RKO (cell line): Measurements from ENCODE around the gene OBP2B.
"Not testable (repeated sequence)": the region's sequence is repeated elsewhere in the genome, so short reads cannot be mapped to it uniquely, and the experiment has no call there.

ENCODE experiments used
- DNase-seq: peaks from one replicate; pipeline ENCODE4 v3.0.0-alpha.2; 2016; ENCODE audit warnings: low spot score

The OBP2B gene

DNA sequence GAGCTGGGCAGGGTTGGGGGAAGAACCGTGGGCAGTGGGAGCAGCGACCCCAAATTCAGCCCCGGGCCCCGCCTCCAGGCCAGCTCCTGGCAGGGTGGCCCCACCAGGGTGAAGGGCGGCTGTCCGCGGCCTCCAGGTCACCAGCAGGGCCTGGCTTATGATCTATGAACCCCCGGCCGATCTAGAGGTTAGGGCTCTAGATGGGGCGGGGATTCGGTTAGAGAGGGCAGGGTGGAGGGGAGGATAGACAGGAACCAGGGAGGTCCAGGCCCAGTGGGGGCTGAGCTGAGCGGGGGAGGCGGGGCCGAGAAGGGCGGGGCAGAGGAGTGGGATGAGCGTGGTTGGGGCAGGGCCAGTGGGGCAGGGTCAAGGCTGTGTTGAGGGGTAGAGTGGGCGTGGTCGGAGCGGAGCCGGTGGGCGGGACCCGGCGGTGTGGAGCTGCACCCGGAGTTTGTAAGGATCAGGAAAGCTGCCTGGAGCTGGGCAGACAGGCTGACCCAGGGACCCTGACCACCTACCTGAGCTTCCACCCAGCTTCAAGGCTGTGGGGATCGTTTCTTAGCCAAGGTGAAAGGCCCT is 29.3 kb upstream of the OBP2B start:
- DNase-seq = no peak

- DNase-seq = no peak
Observed at GRCh38 chr9:133237035-133237731, 28.1 kb upstream of the OBP2B start.

GRCh38 chr9:133236291-133237034 is 27.4 kb upstream of the OBP2B start:
- not testable (repeated sequence) for DNase-seq

GRCh38 chr9:133235549-133236222 is 26.6 kb upstream of the OBP2B start:
- no peak for DNase-seq

DNA sequence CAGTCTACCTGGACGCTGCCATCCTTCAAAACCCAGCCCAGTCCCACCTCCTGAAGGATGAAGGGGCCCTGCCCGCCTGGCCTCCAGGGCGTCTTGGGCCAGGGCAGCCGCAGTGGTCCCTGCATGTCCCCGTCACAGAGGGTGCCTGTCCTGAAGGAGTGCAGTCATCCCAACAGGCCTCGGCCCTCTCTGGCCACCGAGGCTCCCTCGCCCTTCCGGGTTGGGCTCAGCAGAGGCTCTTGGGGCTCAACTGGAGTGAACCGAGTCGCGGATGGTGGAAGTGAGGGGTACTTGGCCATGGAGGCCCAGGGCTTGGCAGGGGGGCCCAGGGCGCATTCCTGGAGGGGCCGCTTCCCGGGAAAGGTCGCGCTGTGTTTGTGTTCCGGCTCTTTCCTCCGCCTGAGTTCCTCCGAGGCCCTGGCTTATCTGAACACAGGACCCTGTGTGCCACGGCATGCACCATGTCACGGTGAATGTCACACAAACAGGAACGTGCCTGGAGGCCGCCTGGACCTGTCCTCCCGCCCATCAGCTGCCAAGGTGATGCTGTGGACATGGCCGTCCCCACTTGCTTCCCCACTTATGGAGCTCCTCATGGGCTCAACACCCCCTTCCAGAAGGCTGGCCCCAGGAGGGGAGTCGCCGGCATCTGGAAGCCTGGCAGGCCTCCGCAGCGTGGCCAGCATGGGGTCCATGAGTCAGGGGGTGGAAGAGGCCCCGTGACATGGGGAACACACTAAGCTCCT is 25.7 kb upstream of the OBP2B start:
- DNase-seq = no peak

GRCh38 chr9:133233681-133234432 is 24.8 kb upstream of the OBP2B start:
- DNase-seq = no peak

DNA sequence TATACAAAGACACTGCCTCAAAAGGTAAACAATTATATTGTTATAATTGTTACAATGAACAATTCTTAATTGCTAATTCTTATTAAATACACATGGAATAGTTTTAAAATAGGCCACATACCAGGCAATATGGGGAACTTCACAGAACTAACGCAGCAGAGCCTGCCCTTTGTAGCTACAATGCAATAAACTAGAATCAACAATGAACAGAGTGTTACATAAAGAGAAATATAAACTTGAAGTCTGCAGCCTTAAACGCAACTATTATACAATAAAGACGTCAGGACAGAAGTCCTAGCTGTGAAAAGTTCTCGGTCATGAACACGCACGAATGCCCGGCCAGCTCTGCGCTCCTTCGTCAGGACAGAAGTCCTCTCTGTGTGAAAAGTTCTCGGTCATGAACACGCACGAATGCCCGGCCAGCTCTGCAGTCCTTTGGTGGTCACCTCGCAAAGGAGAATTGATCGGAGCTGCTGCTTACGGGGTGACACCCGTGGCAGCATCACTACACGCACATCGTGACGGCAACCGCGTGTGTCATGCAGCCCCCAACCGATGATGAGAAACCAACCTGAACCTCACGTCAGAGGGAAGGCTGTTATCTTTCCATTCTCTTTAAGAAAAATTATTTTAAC is 23.0 kb upstream of the OBP2B start:
- not testable (repeated sequence) for DNase-seq

DNA sequence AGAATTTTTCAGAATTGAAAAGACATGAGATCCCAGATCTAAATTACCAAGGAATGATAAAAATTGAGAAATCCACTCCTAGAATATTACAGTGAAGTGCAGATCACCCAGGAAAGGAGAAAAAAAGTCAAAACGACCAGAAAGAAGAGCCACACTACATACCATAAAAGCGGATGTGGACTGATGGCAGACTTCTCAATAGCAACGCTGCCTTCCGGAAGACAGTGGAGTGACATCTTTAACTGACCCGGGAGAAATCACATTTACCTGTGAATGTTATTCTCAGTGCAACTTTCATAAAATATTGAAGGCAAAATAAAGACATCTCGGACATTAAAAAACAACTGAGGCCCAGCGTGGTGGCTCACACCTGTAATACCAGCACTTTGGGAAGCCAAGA is 21.5 kb upstream of the OBP2B start:
- not testable (repeated sequence) for DNase-seq

- DNase-seq = no peak
Observed at GRCh38 chr9:133230093-133230492, 21.0 kb upstream of the OBP2B start.

- not testable (repeated sequence) for DNase-seq
Observed at GRCh38 chr9:133228474-133229193, 19.6 kb upstream of the OBP2B start.

GRCh38 chr9:133227996-133228395 is 18.9 kb upstream of the OBP2B start:
- DNase-seq = not testable (repeated sequence)

DNA sequence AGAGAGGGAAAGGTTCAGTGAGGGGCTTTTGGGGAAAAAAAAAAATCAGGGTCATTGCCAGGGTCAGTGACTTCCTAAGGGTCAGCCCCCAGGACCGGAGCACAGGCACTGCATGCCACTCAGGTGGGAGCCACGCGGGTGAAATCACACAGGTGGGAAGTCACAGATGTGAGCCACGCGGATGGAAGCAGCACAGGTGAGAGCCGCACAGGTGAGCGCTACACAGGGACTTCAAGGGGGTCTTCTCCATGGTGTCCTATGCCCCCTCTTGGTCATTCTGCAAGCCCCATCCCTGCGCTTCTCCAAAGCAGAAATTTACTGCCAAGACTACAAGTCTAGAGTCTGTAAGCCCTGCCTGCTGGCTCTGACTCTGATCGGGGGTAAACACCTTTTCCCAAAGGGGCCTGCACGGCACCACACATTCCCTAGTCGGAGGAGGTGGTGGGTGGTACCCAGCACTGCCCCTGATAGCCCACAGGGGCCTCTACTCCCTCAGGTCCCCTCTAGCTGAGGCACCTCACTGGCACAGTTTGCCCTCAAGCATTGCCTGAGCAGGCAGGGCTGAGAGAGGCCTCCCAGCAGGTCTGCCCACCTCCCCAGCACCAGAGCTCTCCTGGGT is 18.3 kb upstream of the OBP2B start:
- no peak for DNase-seq

DNA sequence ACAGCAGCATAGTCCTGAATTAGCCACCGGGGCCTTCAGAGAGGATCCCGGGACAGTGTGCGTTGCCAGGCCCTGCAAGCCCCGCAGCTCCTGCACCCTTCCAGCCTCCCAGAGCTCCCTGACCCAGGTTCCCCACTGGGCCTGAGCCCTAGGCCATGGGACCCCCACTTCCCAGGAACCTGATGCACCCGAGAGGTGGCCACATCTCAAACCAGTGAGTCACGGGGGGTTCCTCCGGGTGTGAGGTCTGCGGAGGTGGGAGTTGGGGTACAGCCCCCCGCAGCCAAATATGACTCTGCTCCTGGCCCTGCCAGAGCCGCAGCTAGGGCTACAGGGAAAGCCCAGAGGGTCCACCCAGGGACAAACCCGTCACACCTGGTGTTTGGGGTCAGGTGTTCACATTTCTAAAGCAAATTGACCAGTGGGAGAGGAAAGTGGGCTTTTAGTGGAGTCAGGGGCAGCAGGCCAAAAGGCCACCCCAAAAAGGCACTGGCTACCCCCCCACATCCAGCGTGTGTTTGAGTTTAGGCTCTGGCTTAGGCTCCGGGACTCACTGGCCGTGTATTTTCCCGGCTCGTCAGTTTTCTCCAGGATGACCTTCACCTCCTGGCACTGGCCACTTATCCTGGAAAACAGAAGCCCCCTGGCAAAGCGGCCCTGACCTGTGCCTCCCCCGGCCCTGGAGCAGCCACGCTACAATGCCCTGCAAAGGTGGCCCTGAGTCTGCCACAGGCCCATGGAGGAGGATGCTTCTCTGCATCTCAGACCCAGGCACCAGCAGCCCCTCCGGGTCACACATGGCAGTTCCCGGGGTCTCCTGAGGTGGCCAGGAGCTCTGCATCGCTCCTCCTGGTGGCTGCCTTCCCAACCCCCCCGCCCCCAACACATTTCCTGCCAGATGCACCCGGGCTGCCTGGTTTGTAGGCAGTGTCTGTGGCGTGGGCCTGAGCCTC is 17.4 kb upstream of the OBP2B start:
- no peak for DNase-seq

DNA sequence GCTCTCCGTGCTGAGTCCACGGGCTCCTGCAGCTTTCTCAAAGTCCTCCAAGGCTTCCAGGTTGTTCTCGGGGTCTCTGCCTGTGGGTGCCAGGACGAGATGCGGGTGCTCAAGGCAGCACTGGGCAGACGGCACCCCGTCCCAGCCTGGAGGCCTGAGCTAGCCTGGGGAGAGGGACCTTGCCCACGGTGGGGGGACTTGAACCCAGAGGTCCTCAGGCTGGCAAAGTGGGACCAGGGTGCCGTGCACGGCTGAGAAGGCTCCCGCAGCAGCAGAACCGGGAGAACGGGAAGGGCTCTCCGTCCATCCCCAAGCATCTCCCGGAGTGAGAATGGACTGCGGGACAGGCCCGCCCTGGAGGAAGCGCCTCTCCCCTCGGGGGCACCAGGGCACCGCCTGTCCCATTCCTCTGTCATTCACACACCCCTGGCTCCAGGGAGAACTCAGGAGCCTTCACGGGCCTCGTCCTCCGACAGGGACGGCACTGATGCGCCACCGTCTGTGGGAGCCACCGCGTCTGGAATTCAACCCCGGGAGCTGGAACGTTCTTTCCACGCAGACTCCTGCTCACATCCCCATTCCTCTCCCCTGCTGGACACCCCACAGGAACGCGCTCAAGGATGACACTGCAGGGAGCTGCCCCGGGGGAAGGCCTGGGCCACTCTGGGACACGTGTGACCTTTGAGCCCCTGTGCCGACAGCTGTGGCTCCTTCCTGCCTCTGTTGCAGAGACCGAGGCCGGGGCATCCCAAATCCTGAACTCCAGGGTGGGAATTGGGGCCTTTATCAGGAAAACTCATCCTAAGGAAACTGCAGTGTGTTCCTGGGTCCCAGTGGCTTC is 16.3 kb upstream of the OBP2B start:
- no peak for DNase-seq

- DNase-seq = no peak
Observed at GRCh38 chr9:133224762-133225161, 15.7 kb upstream of the OBP2B start.

- DNase-seq = not testable (repeated sequence)
Observed at GRCh38 chr9:133223159-133223756, 14.2 kb upstream of the OBP2B start.

DNA sequence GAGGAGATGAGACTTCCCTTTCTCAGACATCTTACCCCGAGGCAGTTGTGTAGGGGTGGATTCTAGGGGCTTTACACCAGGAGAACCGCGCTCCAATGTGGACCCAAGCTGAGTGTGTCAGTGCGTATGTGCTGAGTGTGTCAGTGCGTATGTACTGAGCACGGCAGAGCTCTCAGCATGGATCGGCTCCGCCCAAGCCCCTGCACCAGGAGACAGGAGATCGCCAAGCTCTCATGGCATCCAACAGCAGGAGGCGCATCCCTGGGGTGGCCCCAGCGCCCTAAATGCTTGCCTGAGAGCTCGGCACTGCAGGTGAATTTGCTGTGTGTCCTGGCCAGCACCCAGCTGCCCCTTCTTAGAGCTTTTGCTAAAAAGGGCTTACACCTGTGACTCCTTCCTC is 12.9 kb upstream of the OBP2B start:
- DNase-seq = not testable (repeated sequence)
